K562 (cell line): Measurements from ENCODE around the gene SOX15. TPM values are rescaled to one million over a fixed set of nuclear protein-coding genes. Genes with fewer than 3 reads are reported as not detected.

Experiments used
- AFF4 ChIP-seq: sonication (generic); formaldehyde crosslinking; IDR thresholded peaks from 2 replicates; pipeline ENCODE4 v1.8.0; 2023; ENCODE audit warnings: mild to moderate bottlenecking, missing genetic modification reagents
- ATF1 ChIP-seq, 2 experiments: fragments of 450-650 bp in 1 of 2; IDR thresholded peaks; 2 replicates each; pipeline ENCODE4 v1.6.1; 2016; ENCODE audit warnings: missing compliant biosample characterization in 1 of 2, missing genetic modification characterization in 1 of 2
- BACH1 ChIP-seq: fragments of 200-800 bp; sonication (Bioruptor generic); IDR thresholded peaks from 2 replicates; pipeline ENCODE4 v1.6.1; 2016; ENCODE audit warnings: missing genetic modification characterization, missing compliant biosample characterization
- CBX2 ChIP-seq: fragments of 200-600 bp; sonication (generic); IDR thresholded peaks from one replicate; pipeline ENCODE4 v1.6.1; 2012; ENCODE audit warnings: mild to moderate bottlenecking, low read length, inconsistent platforms; ENCODE audit not compliant: insufficient read depth, poor library complexity, severe bottlenecking
- CCAR2 ChIP-seq: fragments of 200-400 bp; formaldehyde crosslinking; IDR thresholded peaks from 2 replicates; pipeline ENCODE4 v1.6.1; 2017; ENCODE audit warnings: mild to moderate bottlenecking, low read depth, low read length
- E2F3 ChIP-seq: fragments of 250-450 bp; sonication (Bioruptor Pico); IDR thresholded peaks from 2 replicates; pipeline ENCODE4 v1.4.0; 2020; ENCODE audit warnings: mild to moderate bottlenecking
- FIP1L1 ChIP-seq: fragments of 200-400 bp; formaldehyde crosslinking; IDR thresholded peaks from 2 replicates; pipeline ENCODE4 v1.6.1; 2018; ENCODE audit warnings: mild to moderate bottlenecking, low read depth, low read length; ENCODE audit not compliant: poor library complexity, severe bottlenecking
- IRF9 ChIP-seq: fragments of 450-650 bp; IDR thresholded peaks from 2 replicates; pipeline ENCODE4 v1.6.1; 2016; ENCODE audit warnings: missing biosample characterization, missing genetic modification characterization
- KAT7 ChIP-seq: sonication (generic); formaldehyde crosslinking; IDR thresholded peaks from 2 replicates; pipeline ENCODE4 v1.8.0; 2022; ENCODE audit warnings: missing genetic modification reagents, mild to moderate bottlenecking, borderline replicate concordance
- MBD1 ChIP-seq: fragments of 250-450 bp; sonication (Bioruptor Pico); IDR thresholded peaks from 2 replicates; pipeline ENCODE4 v1.8.0; 2022; ENCODE audit warnings: inconsistent platforms
- NONO ChIP-seq, 2 experiments: fragments of 200-400 bp in 1 of 2; fragments of 450-650 bp in 1 of 2; formaldehyde crosslinking in 1 of 2; IDR thresholded peaks; 2 replicates each; pipeline ENCODE4 v1.6.1; 2017; ENCODE audit warnings: low read depth in 2 of 2, mild to moderate bottlenecking in 2 of 2, moderate library complexity in 2 of 2, low read length in 1 of 2
- POLR2AphosphoS5 ChIP-seq: IDR thresholded peaks from 2 replicates; pipeline ENCODE4 v1.6.1; 2011; ENCODE audit warnings: mild to moderate bottlenecking, low read depth, low read length, moderate library complexity; ENCODE audit not compliant: control insufficient read depth, insufficient read depth
- POU5F1 ChIP-seq: fragments of 150-350 bp; IDR thresholded peaks from 2 replicates; pipeline ENCODE4 v1.6.1; 2014; ENCODE audit warnings: borderline replicate concordance, low read length, low read depth, mild to moderate bottlenecking; ENCODE audit not compliant: partially characterized antibody
- RBM14 ChIP-seq: fragments of 200-400 bp; formaldehyde crosslinking; IDR thresholded peaks from 2 replicates; pipeline ENCODE4 v1.6.1; 2018; ENCODE audit warnings: low read depth, mild to moderate bottlenecking, low read length, moderate library complexity, borderline replicate concordance; ENCODE audit not compliant: insufficient read depth
- RBM39 ChIP-seq: fragments of 200-400 bp; formaldehyde crosslinking; optimal IDR thresholded peaks from 2 replicates; pipeline ENCODE3; 2018; ENCODE audit warnings: low read depth, low read length
- RFX7 ChIP-seq: fragments of 250-450 bp; sonication (Bioruptor Pico); IDR thresholded peaks from 2 replicates; pipeline ENCODE4 v1.5.1; 2021; ENCODE audit warnings: mild to moderate bottlenecking
- SNIP1 ChIP-seq: fragments of 450-650 bp; IDR thresholded peaks from 2 replicates; pipeline ENCODE4 v1.7.1; 2017; ENCODE audit warnings: low read depth, mild to moderate bottlenecking
- TGIF2 ChIP-seq: sonication (generic); formaldehyde crosslinking; IDR thresholded peaks from 2 replicates; pipeline ENCODE4 v1.8.1; 2022; ENCODE audit warnings: mild to moderate bottlenecking, missing genetic modification reagents, moderate library complexity
- ZC3H4 ChIP-seq: sonication (generic); formaldehyde crosslinking; IDR thresholded peaks from 2 replicates; pipeline ENCODE4 v1.9.0; 2021; ENCODE audit warnings: missing genetic modification reagents, borderline replicate concordance
- ZKSCAN1 ChIP-seq: fragments of 150-350 bp; IDR thresholded peaks from 2 replicates; pipeline ENCODE4 v1.6.1; 2016; ENCODE audit warnings: low read depth, low read length
- ZNF134 ChIP-seq: fragments of 250-450 bp; sonication (Bioruptor Pico); conservative IDR thresholded peaks from 2 replicates; pipeline ENCODE4 v1.4.0; 2020
- polyA plus RNA-seq, 8 experiments: library from polyadenylated mRNA; depleted of rRNA in 4 of 8; stranded (reverse) in 5 of 8; unstranded in 3 of 8; fragments of >200 nt; fragmentation: Nextera tagmentation in 2 of 8; fragmentation: Illumina TruSeq in 1 of 8; extraction: Ambion mirVana in 2 of 8; extraction: Trizol in 1 of 8; gene quantifications; 2 replicates each; pipeline versions ENCODE4 v1.2.1 to v1.2.3, GENCODE V29; 2011 to 2014; ENCODE audit warnings: inconsistent platforms in 1 of 8, missing spikeins in 1 of 8
- total RNA-seq, 7 experiments: library from RNA; depleted of rRNA in 6 of 7; stranded (reverse); fragments of >200 nt in 6 of 7; fragmentation: Illumina TruSeq in 2 of 7; extraction: Trizol in 2 of 7; gene quantifications; 2 replicates each; pipeline versions ENCODE4 v1.2.1 to v1.2.3, GENCODE V29; 2011 to 2021; ENCODE audit warnings: low replicate concordance in 1 of 7

The SOX15 gene
- total and polyA plus RNA-seq, 9 of the 15 experiments (the other 6 are each of a cell fraction or from before 2014, with no cell fraction given) = 0.07 to 0.33 (median 0.19) TPM; not detected in 5

- TF ChIP-seq MBD1 (CRISPR knock-in tag) = no peak
- no peak for TF ChIP-seq NONO (IDR thresholded peaks at IDR 0.05; ENCODE audit: low read depth in 2 of 2, low read length in 1 of 2)
- 0 out of 2 replicates have a peak, but pooled peaks have one; percentile 10 for TF ChIP-seq RBM14
- no peak for TF ChIP-seq TGIF2 (CRISPR knock-in tag)
- TF ChIP-seq E2F3 = no peak
- no peak for TF ChIP-seq CCAR2
- TF ChIP-seq ZNF134 = no peak
- TF ChIP-seq POU5F1 = no peak
- peak; percentile 66; the same call in 1 of the 2 replicates for TF ChIP-seq POLR2AphosphoS5
- TF ChIP-seq BACH1 = no peak
- no peak for TF ChIP-seq ZKSCAN1
- TF ChIP-seq CBX2 = no peak
- no peak; the same call in 1 of the 2 replicates for TF ChIP-seq KAT7
- peak; percentile 67; the same call in 1 of the 2 replicates for TF ChIP-seq ZC3H4 (CRISPR knock-in tag)
- TF ChIP-seq SNIP1 = no peak
- TF ChIP-seq IRF9 (tag) = peak; percentile 78
- TF ChIP-seq ATF1 (CRISPR knock-in tag; IDR thresholded peaks at IDR 0.05) = no peak
- TF ChIP-seq ATF1 (tag; IDR thresholded peaks at IDR 0.05) = peak; percentile 61
- TF ChIP-seq FIP1L1 = peak; percentile 69
- TF ChIP-seq RFX7 (CRISPR knock-in tag) = no peak
- TF ChIP-seq AFF4 (CRISPR knock-in tag) = peak; percentile 6; the same call in 1 of the 2 replicates
- no peak for TF ChIP-seq RBM39
Measured at GRCh38 chr17:7573324-7574080, 16.4 kb downstream of the SOX15 start (continued).
